Stomach (tissue), 9 donors: ENCODE results near the gene CYSTM1. TPM values are rescaled to one million over a fixed set of nuclear protein-coding genes. Genes with fewer than 3 reads are reported as not detected.
"Not testable (repeated sequence)": the region's sequence is repeated elsewhere in the genome, so short reads cannot be mapped to it uniquely, and the experiment has no call there.

ENCODE experiments used
- DNase-seq, 2 donors: peaks; one replicate each; pipeline versions ENCODE4 v3.0.0 to v3.0.0-alpha.2; 2013 to 2019
- H3K27ac ChIP-seq, 5 donors: fragments of 200-600 bp in 4 of 5; sonication (generic) in 4 of 5; one replicate each; pipeline ENCODE4 v1.5.1; 2013 to 2019; ENCODE audit warnings: mild to moderate bottlenecking in 1 of 5, moderate library complexity in 1 of 5
- H3K27me3 ChIP-seq, 3 donors: fragments of 200-600 bp; sonication (generic); one replicate each; pipeline ENCODE4 v1.5.1; 2017 to 2019; ENCODE audit warnings: mixed run types in 1 of 3
- H3K36me3 ChIP-seq, 4 donors: fragments of 200-600 bp; sonication (generic); 1 replicate in 3 of 4; 2 replicates in 1 of 4; pipeline ENCODE4 v1.5.1; 2016 to 2019
- H3K4me1 ChIP-seq, 4 donors: fragments of 200-600 bp; sonication (generic); one replicate each; pipeline ENCODE4 v1.5.1; 2016 to 2019
- H3K4me3 ChIP-seq, 4 donors: fragments of 200-600 bp; sonication (generic) in 3 of 4; one replicate each; pipeline ENCODE4 v1.5.1; 2016 to 2019; ENCODE audit warnings: mild to moderate bottlenecking in 1 of 4
- H3K9me3 ChIP-seq, 4 donors: fragments of 200-600 bp; sonication (generic); one replicate each; pipeline ENCODE4 v1.5.1; 2016 to 2019
- EP300 ChIP-seq: sonication (generic); formaldehyde crosslinking; IDR thresholded peaks from one replicate; pipeline ENCODE4 v1.6.1; 2017; ENCODE audit warnings: antibody characterized with exemption
- POLR2A ChIP-seq, 4 donors: fragments of 450-650 bp; IDR thresholded peaks; one replicate each; pipeline ENCODE4 v1.6.1; 2016; ENCODE audit warnings: antibody characterized with exemption in 4 of 4, control low read depth in 2 of 4, mild to moderate bottlenecking in 1 of 4, moderate library complexity in 1 of 4
- POLR2AphosphoS5 ChIP-seq, 3 donors: sonication (generic); formaldehyde crosslinking; IDR thresholded peaks; one replicate each; pipeline ENCODE4 v1.6.1; 2016; ENCODE audit warnings: antibody characterized with exemption in 3 of 3
- WGBS, 5 donors: extraction: QIAGEN DNeasy Blood & Tissue Kit in 3 of 5; methylation state at CpG; one replicate each; pipeline versions ENCODE4 v1.1.5 to v1.1.7; 2013 to 2018; 5-methylcytosine and 5-hydroxymethylcytosine counted together
- intact Hi-C: fragments of 100-400 bp; cut with DNase I; formaldehyde crosslinking; loops from one replicate; pipeline ENCODE4 v1.15.1; 2023; ENCODE audit warnings: low total_unique reads
- polyA plus RNA-seq, 3 donors: library from polyadenylated mRNA; stranded (reverse); fragments of 200-250 nt; gene quantifications; one replicate each; pipeline ENCODE4 v1.2.3, GENCODE V29; 2013
- total RNA-seq, 5 donors: library from RNA; depleted of rRNA; stranded (reverse); fragments of >200 nt; gene quantifications; one replicate each; pipeline versions ENCODE4 v1.1.0 to v1.2.3, GENCODE V29; 2014 to 2016
- TF ChIP-seq, protein P1 (sequence below), 7 experiments: fragments of 450-650 bp in 4 of 7; fragments of 200-600 bp in 3 of 7; sonication (generic) in 3 of 7; IDR thresholded peaks; one replicate each; pipeline ENCODE4 v1.5.1; 2016 to 2019; ENCODE audit warnings: antibody characterized with exemption in 7 of 7, control low read depth in 2 of 7, mild to moderate bottlenecking in 1 of 7
- donor health status: healthy with polysubstance abuse.
- donor health status: Bipolar disorder and iron deficiency.
- donor health status: healthy.

The CYSTM1 gene
- total and polyA plus RNA-seq, 8 donors, result 23.2 to 3,028 (median 321) TPM

DNA sequence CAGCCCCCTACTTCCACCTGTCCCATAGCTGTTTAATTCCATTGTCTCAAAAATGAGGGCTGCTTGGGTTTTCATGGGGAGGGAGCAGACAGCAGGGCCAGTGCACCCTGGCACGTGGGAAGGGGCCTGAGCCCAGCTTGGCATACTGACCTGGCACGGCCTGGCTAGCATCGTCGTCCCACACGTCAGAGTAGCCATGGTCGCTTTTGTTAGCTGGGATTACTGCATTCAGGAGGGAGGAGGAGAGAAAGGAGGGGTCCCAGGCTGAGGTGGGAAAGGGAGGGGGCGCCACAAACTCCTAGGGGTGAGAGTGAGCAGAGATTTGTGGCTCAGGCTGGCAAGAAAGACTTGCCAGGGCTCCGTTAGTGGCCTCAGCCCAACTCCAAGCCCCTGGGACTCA lies 21.1 kb upstream of the CYSTM1 start:
- intact Hi-C loops, result no loop called here
- TF ChIP-seq EP300 (no peak), POLR2A (IDR thresholded peaks at IDR 0.05) (no peak), POLR2AphosphoS5 (IDR thresholded peaks at IDR 0.05) (no peak)
- TF ChIP-seq, protein P1, sequence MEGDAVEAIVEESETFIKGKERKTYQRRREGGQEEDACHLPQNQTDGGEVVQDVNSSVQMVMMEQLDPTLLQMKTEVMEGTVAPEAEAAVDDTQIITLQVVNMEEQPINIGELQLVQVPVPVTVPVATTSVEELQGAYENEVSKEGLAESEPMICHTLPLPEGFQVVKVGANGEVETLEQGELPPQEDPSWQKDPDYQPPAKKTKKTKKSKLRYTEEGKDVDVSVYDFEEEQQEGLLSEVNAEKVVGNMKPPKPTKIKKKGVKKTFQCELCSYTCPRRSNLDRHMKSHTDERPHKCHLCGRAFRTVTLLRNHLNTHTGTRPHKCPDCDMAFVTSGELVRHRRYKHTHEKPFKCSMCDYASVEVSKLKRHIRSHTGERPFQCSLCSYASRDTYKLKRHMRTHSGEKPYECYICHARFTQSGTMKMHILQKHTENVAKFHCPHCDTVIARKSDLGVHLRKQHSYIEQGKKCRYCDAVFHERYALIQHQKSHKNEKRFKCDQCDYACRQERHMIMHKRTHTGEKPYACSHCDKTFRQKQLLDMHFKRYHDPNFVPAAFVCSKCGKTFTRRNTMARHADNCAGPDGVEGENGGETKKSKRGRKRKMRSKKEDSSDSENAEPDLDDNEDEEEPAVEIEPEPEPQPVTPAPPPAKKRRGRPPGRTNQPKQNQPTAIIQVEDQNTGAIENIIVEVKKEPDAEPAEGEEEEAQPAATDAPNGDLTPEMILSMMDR (IDR thresholded peaks at IDR 0.05), result no peak
- H3K4me1 ChIP-seq, result peaks cover 24 to 41% (median 33%) of the 10 kb centered on the region in 4 donors
- 70 to 82% (median 76%) methylated on average over 8 of the region's 8 CpGs for WGBS, 5 donors
- DNase-seq, result no peak
- H3K4me3 ChIP-seq, result no peak overlapping the region
- H3K9me3 ChIP-seq, result no peaks in the 10 kb centered on the region
- H3K27me3 ChIP-seq, result no peaks in the 10 kb centered on the region
- H3K36me3 ChIP-seq, result no peaks in the 10 kb centered on the region
- no peak overlapping the region for H3K27ac ChIP-seq

DNA sequence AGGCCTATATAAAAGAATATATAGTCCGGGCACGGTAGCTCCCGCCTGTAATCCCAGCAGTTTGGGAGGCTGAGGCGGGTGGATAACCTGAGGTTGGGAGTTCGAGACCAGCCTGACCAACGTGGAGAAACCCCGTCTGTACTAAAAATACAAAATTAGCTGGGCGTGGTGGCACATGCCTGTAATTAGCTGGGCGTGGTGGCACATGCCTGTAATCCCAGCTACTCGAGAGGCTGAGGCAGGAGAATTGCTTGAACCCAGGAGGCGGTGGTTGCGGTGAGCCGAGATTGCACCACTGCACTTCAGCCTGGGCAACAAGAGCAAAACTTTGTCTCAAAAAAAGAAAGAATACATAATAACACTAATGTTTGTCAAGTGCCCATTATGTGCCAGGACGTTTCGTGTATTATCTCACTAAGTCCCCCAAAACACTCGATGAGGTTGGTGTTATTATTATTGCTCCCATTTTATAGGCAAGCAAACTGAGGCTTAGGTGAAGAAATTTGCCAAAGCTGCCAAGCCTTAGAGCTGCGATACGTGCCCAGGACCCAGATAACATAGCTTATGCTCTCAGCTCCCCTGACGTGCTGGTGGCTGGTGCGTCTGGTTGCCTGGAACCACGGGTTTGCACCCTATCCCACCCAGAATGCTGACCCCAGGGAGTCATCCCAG lies 20.1 kb upstream of the CYSTM1 start:
- intact Hi-C loops, H3K36me3 ChIP-seq, H3K27me3 ChIP-seq, H3K27ac ChIP-seq, DNase-seq, H3K4me3 ChIP-seq, H3K9me3 ChIP-seq: not testable (repeated sequence)
- H3K4me1 ChIP-seq, result peaks cover 24 to 41% (median 31%) of the 10 kb centered on the region in 4 donors
- 74 to 83% (median 80%) methylated on average over 21 of the region's 21 CpGs for WGBS, 5 donors

DNA sequence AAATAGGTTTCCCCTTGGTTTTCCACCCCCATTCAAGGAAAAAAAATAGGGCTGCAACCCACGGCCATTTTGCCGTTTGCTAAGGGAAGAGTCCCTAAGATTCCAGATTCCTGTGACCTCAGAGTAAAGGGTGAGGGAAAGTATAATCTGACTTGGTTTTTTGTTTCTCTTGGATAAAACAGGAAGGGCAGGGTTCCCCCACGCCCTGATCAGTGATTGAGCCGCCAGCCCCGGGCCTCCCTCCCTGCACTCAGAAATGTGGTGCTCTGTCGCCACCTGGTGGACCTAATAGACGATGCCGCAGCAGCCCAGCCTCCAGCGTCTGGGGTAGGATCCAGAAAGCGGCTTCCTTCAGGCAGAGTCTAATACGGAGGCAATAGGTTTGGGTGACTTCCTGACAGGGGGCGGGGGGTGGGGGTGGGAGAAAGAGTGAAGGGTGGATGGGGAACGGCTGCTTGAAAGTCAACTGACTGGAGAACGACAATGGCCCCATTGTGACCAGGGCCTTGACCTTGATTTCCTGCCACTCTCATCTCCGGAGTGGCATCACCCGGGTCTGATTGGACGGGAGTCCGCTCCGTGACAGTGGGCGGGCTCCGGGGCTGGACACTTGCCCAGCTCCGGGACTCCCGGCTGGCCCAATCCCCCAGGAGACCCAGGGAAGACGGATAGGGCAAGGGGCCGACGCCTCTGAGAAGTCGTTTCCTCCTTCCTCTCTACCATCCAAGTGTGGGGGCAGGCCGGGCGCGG lies 17.8 kb upstream of the CYSTM1 start:
- DNase-seq, result peak; percentile 93 to 96
- TF ChIP-seq, protein P1 (IDR thresholded peaks at IDR 0.05), result peak in 5 of 7 experiments; percentile 83 to 94 (median 89)
- no peak for TF ChIP-seq POLR2A (IDR thresholded peaks at IDR 0.05)
- TF ChIP-seq POLR2AphosphoS5 (IDR thresholded peaks at IDR 0.05), result peak in 1 of 3 donors; percentile 66
- 3 to 13% (median 10%) methylated on average over 23 to 30 of the region's 30 CpGs for WGBS, 5 donors
- Histone ChIP-seq H3K4me3 (peak overlapping the region; percentile 24 to 44 (median 36)), H3K27me3 (no peaks in the 10 kb centered on the region), H3K36me3 (no peaks in the 10 kb centered on the region), H3K4me1 (peaks cover 14 to 35% (median 25%) of the 10 kb centered on the region in 4 donors), H3K9me3 (no peaks in the 10 kb centered on the region), H3K27ac (peak overlapping the region; percentile 6 to 68 (median 29))
- intact Hi-C loops, result no loop called here

DNA sequence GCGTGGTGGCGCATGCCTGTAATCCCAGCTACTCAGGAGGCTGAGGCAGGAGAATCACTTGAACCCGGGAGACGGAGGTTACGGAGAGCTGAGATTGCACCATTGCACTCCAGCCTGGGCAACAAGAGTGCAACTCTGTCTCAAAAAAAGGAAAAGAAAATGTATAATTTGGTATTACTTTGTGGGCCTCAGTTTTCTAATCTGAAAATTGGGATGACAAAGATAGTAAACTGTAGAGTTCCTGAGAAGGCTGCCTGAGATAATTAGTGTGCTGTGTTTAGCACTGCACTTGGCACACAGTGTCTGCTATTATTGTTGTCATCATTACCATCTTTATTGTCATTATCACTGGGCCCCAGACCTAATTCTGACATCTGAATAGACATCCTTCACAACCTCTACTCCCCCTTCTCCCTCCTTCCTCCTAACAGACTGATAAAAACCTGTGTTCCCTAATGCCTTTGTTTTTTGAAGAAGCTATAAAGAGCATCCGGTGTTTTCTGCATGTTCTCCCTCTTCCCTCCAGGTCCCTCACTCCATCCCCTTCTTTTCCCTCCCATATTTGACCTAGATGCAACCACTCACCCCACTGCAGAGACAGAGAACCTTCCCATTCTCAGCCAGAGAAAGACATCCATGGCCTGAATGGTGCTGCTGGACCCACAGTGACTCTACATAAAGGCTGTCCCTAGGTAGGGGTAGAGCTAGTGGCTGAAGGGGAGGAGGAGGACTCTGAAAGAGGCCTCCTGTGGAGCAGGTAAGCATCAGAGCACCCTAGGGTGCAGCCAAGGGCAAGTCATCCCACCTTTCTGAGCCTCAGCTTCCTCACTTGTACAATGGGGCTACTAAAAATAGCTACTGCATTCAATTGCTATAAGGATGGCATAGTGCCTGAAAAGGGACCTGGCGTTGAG lies 15.7 kb upstream of the CYSTM1 start:
- TF ChIP-seq, protein P1 (IDR thresholded peaks at IDR 0.05), result no peak
- no peak for TF ChIP-seq POLR2AphosphoS5 (IDR thresholded peaks at IDR 0.05)
- no peak for TF ChIP-seq EP300
- no peak for TF ChIP-seq POLR2A (IDR thresholded peaks at IDR 0.05)
- 74 to 87% (median 79%) methylated on average over 7 of the region's 7 CpGs for WGBS, 5 donors
- Histone ChIP-seq H3K4me1 (peaks cover 8 to 27% (median 21%) of the 10 kb centered on the region in 4 donors), H3K9me3 (no peaks in the 10 kb centered on the region), H3K27me3 (no peaks in the 10 kb centered on the region), H3K27ac (no peak overlapping the region), H3K4me3 (no peak overlapping the region), H3K36me3 (no peaks in the 10 kb centered on the region)
- DNase-seq, result no peak
- intact Hi-C loops, result no loop called here
